Measurements from ENCODE around the gene TCF19. TPM values are rescaled to one million over a fixed set of nuclear protein-coding genes. Genes with fewer than 3 reads are reported as not detected.
A peak's percentile ranks its signal among the peaks of the same experiment; 100 is the strongest.

Gene TCF19, protein sequence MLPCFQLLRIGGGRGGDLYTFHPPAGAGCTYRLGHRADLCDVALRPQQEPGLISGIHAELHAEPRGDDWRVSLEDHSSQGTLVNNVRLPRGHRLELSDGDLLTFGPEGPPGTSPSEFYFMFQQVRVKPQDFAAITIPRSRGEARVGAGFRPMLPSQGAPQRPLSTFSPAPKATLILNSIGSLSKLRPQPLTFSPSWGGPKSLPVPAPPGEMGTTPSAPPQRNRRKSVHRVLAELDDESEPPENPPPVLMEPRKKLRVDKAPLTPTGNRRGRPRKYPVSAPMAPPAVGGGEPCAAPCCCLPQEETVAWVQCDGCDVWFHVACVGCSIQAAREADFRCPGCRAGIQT
- total RNA-seq: 9.8 and 10.4 TPM in 2 replicates
- total RNA-seq (2013): 10.0 TPM
- 5.5 and 10.0 TPM in 2 replicates for polyA plus RNA-seq
- 5.4 and 9.9 TPM in 2 replicates for polyA minus RNA-seq

DNA sequence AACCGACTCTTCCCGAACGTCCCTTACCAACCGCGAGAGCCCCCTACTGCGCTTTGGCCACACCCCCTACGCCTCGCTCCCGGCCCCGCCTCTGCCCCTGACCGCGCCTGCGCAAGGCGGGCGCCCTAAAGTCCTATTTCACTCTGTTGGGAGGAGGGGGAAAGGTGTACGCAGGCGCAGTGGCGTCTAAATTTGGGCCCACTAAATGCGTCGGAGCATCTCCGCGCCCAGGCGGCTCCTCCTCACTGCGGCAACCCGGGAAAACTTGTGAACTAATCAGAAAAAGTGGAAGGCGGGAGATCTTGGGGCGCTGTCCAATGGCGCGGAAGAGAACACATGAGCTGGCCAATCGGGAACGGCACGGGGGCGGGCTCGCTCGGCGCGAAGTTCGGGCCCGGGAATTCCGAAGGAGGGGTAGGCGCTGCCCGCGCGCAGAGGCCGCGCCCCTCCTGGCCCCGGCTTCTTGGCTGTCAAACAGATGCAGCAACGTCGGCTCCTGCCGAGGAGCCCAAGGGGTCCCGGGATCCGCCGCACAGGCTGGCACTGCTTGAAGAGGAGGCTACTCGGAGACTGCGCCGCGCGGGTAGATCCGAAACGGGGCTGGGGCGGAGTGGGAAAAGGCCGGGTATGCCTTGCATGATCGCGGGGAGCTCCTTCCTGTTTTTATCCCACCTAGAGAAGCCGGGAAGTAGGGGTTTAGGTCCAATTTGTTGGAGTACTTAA, at the start of gene TCF19:
Gene TCF19, plus strand, starts transcription at position 450 of the 723 bp plus-strand sequence. CDS start 881 bp downstream, outside the sequence.
- H3K4me3 Mint-ChIP-seq: peak within 1 kb of the TSS; percentile 87
- Histone ChIP-seq H3K36me3 (replicated peaks in 1 of 2; ENCODE audit: control extremely low read depth in 1 of 2, control insufficient read depth in 1 of 2, extremely low read depth in 1 of 2, insufficient read depth in 2 of 2, low read length in 1 of 2) (peaks cover 0 to 6% of the 10 kb centered on the region in 2 experiments), H3K79me2 (ENCODE audit: control insufficient read depth, insufficient read depth, low read length) (peaks cover 5% of the 10 kb centered on the region), H4K20me1 (ENCODE audit: control insufficient read depth, insufficient read depth, low read length, poor library complexity, severe bottlenecking) (no peaks in the 10 kb centered on the region), H3K9ac (ENCODE audit: low read length) (peak within 1 kb of the TSS; percentile 78), H3K4me1 (ENCODE audit: control insufficient read depth in 2 of 2, insufficient read depth in 2 of 2, low read length in 2 of 2) (peaks cover 13 to 22% of the 10 kb centered on the region in 2 donors), H3K27ac (ENCODE audit: low read length in 2 of 2) (peak within 1 kb of the TSS; percentile 53 to 77), H3K4me3 (ENCODE audit: control extremely low read depth in 1 of 5, extremely low read depth in 1 of 5, insufficient read depth in 1 of 5, low read depth in 2 of 5, low read length in 4 of 5) (peak within 1 kb of the TSS; percentile 1 to 90 (median 88)), H3K9me3 (ENCODE audit: control extremely low read depth in 1 of 3, control insufficient read depth in 2 of 3, insufficient read depth in 1 of 3, low read length in 2 of 3) (no peaks in the 10 kb centered on the region), H3K27me3 (replicated peaks in 1 of 4; ENCODE audit: control extremely low read depth in 1 of 4, control insufficient read depth in 3 of 4, insufficient read depth in 4 of 4, low read length in 3 of 4) (no peaks in the 10 kb centered on the region), H2AFZ (ENCODE audit: insufficient read depth, low read depth, low read length, poor library complexity, severe bottlenecking) (peak within 1 kb of the TSS; percentile 95), H3K4me2 (replicated peaks; ENCODE audit: low read depth, low read length, poor library complexity, severe bottlenecking) (peak within 1 kb of the TSS; percentile 86)
- ATAC-seq (ENCODE audit: low read depth) (peak; percentile 91), DNase-seq (peak; percentile 99)
- ChIA-PET CTCF (interaction anchor here (1.1 to 2.9 kb wide), 8 partner anchors 13 to 241 kb away, joined by 3 to 10 read pairs (median 4); no protein-coding TSS in a partner anchor), POLR2A (interaction anchor here (0.6 to 1.8 kb wide), 7 partner anchors 13 to 739 kb away, joined by 3 to 5 read pairs (median 3); partner anchors contain the start of gene EHMT2)
- no peaks in the 10 kb centered on the region for H3K27me3 Mint-ChIP-seq
- peak within 1 kb of the TSS; percentile 73 for H3K27ac Mint-ChIP-seq
- H3K9me3 Mint-ChIP-seq (ENCODE audit: insufficient read depth): no peaks in the 10 kb centered on the region
- peaks cover 32% of the 10 kb centered on the region for H3K4me1 Mint-ChIP-seq
- intact Hi-C loops (cut with micrococcal nuclease): loop anchor here (1.0 to 10.0 kb wide), 8 partner anchors 21 to 542 kb away; partner anchors contain the start of genes HLA-B, HLA-C, MRPS18B and PPP1R10
- WGBS (ENCODE audit: insufficient coverage): under 1% methylated on average over 50 of the region's 65 CpGs
- TF ChIP-seq CTCF (IDR thresholded peaks at IDR 0.05): no peak
- no peak for TF ChIP-seq EZH2 (IDR thresholded peaks at IDR 0.05; ENCODE audit: borderline replicate concordance, insufficient read depth, low read depth, low read length, poor library complexity, severe bottlenecking)
